Esophagus muscularis mucosa (tissue), 4 donors: ENCODE data around the gene VIM.

Experiments
- CTCF ChIP-seq, 3 experiments: fragments of 200-600 bp in 2 of 3; fragments of 450-650 bp in 1 of 3; sonication (generic) in 2 of 3; IDR thresholded peaks; one replicate each; pipeline ENCODE4 v1.5.1; 2017 to 2019; ENCODE audit warnings: antibody characterized with exemption in 3 of 3, mild to moderate bottlenecking in 2 of 3, moderate library complexity in 1 of 3
- EP300 ChIP-seq: sonication (generic); formaldehyde crosslinking; IDR thresholded peaks from one replicate; pipeline ENCODE4 v1.6.1; 2017; ENCODE audit warnings: antibody characterized with exemption
- POLR2A ChIP-seq: fragments of 450-650 bp; IDR thresholded peaks from one replicate; pipeline ENCODE4 v1.6.1; 2017; ENCODE audit warnings: antibody characterized with exemption, moderate library complexity, mild to moderate bottlenecking, low read depth
- POLR2AphosphoS5 ChIP-seq, 2 donors: sonication (generic); formaldehyde crosslinking; IDR thresholded peaks; one replicate each; pipeline ENCODE4 v1.6.1; 2017; ENCODE audit warnings: antibody characterized with exemption in 2 of 2

GRCh38 chr10:17256627-17257026 lies 28.6 kb downstream of the VIM start:
- TF ChIP-seq CTCF (IDR thresholded peaks at IDR 0.05), result no peak
- TF ChIP-seq POLR2AphosphoS5 (IDR thresholded peaks at IDR 0.05), result no peak
- no peak for TF ChIP-seq POLR2A
- no peak for TF ChIP-seq EP300
